ENCODE results near the gene C2CD4D. TPM values are rescaled to one million over a fixed set of nuclear protein-coding genes. Genes with fewer than 3 reads are reported as not detected.

The C2CD4D gene
- total RNA-seq, 1 experiment from 2014 or later = 0.94 TPM

GRCh38 chr1:151849126-151849525 lies 9.5 kb upstream of the C2CD4D start (continued):
- no peak for TF ChIP-seq ATF6 (CRISPR knock-in tag; IDR thresholded peaks at IDR 0.05)
- no peak for TF ChIP-seq ZNF425 (CRISPR knock-in tag; conservative IDR thresholded peaks at IDR 0.05)
- no peak for TF ChIP-seq NFATC4 (CRISPR knock-in tag; IDR thresholded peaks at IDR 0.05)
- TF ChIP-seq FOXJ3 (CRISPR knock-in tag; IDR thresholded peaks at IDR 0.05; ENCODE audit: borderline replicate concordance) = no peak
- no peak for TF ChIP-seq ZNF317 (CRISPR knock-in tag; IDR thresholded peaks at IDR 0.05; ENCODE audit: borderline replicate concordance, low read depth)
- TF ChIP-seq TCF7 (CRISPR knock-in tag; IDR thresholded peaks at IDR 0.05; ENCODE audit: low read depth) = no peak

GRCh38 chr1:151847867-151848596 lies 8.4 kb upstream of the C2CD4D start:
- Mint-ChIP-seq H3K4me3 (no peak overlapping the region), H3K27ac (no peak overlapping the region), H3K27me3 (ENCODE audit: low read depth) (peaks cover 9% of the 10 kb centered on the region), H3K4me1 (peaks cover 13% of the 10 kb centered on the region), H3K36me3 (no peaks in the 10 kb centered on the region; the same call in 1 of the 2 replicates), H3K9me3 (no peaks in the 10 kb centered on the region)
- ATAC-seq (no peak), DNase-seq (ENCODE audit: low spot score) (no peak)
- ChIA-PET CTCF (interaction anchor here (1.0 to 2.6 kb wide), 4 partner anchors 11 to 113 kb away, joined by 3 to 10 read pairs (median 4); no protein-coding TSS in a partner anchor), POLR2A (interaction anchor here (0.6 kb wide), 1 partner anchor 1204 kb away, joined by 6 read pairs; no protein-coding TSS in a partner anchor)
- TF ChIP-seq ZNF532 (CRISPR knock-in tag; IDR thresholded peaks at IDR 0.05; ENCODE audit: borderline replicate concordance) (no peak), FOXP4 (CRISPR knock-in tag; IDR thresholded peaks at IDR 0.05) (no peak), ZBTB21 (CRISPR knock-in tag; IDR thresholded peaks at IDR 0.05; ENCODE audit: borderline replicate concordance) (no peak), CBFB (CRISPR knock-in tag; IDR thresholded peaks at IDR 0.05; ENCODE audit: low read depth) (no peak), GRHL2 (CRISPR knock-in tag; IDR thresholded peaks at IDR 0.05; ENCODE audit: insufficient replicate concordance, severe bottlenecking) (no peak), RELA (CRISPR knock-in tag; IDR thresholded peaks at IDR 0.05; ENCODE audit: borderline replicate concordance) (no peak), STAT6 (CRISPR knock-in tag; conservative IDR thresholded peaks at IDR 0.05; ENCODE audit: low read depth) (no peak), PRDM15 (CRISPR knock-in tag; IDR thresholded peaks at IDR 0.05) (no peak), ZNF671 (CRISPR knock-in tag; IDR thresholded peaks at IDR 0.05) (no peak), ATF3 (CRISPR knock-in tag; conservative IDR thresholded peaks at IDR 0.05) (no peak), ESRRA (CRISPR knock-in tag; IDR thresholded peaks at IDR 0.05; ENCODE audit: borderline replicate concordance) (no peak)

Measured in WTC11 (cell line).